ENCODE measurements around the gene ATP8A1.
"Not testable (repeated sequence)": the region's sequence is repeated elsewhere in the genome, so short reads cannot be mapped to it uniquely, and the experiment has no call there.

- TF ChIP-seq EZH2 (IDR thresholded peaks at IDR 0.05; ENCODE audit: borderline replicate concordance, low read depth, low read length, severe bottlenecking); CTCF (IDR thresholded peaks at IDR 0.05; ENCODE audit: borderline replicate concordance, extremely low read depth, low read length, poor library complexity, severe bottlenecking): not testable (repeated sequence)
Measured at GRCh38 chr4:42372303-42372702, 284.6 kb downstream of the ATP8A1 start.
